Measurements from ENCODE around the gene GATAD2A.
A peak's percentile ranks its signal among the peaks of the same experiment; 100 is the strongest.

The GATAD2A gene

GRCh38 chr19:19432732-19433131 is 27.3 kb downstream of the GATAD2A start:
- Histone ChIP-seq H3K9me3 (ENCODE audit: insufficient read depth, low read depth, low read length) (peaks cover 2% of the 10 kb centered on the region), H3K4me1 (ENCODE audit: control insufficient read depth in 1 of 2, insufficient read depth in 2 of 2, low read length in 2 of 2) (peaks cover 0 to 3% of the 10 kb centered on the region in 2 experiments), H3K79me1 (ENCODE audit: low read length) (no peaks in the 10 kb centered on the region), H2BK5ac (ENCODE audit: low read depth, low read length, poor library complexity) (no peak overlapping the region), H3K4me2 (ENCODE audit: low read length) (no peak overlapping the region), H3K27me3 (ENCODE audit: insufficient read depth, low read length) (no peaks in the 10 kb centered on the region), H3K27ac (ENCODE audit: low read depth, low read length) (no peak overlapping the region), H3K4ac (ENCODE audit: low read depth, low read length) (peak overlapping the region; percentile 78), H3K9ac (ENCODE audit: low read length) (no peak overlapping the region), H3K79me2 (ENCODE audit: control insufficient read depth, insufficient read depth, low read length, poor library complexity) (peaks cover 32% of the 10 kb centered on the region), H2BK12ac (ENCODE audit: low read length) (no peak overlapping the region), H2BK120ac (ENCODE audit: insufficient read depth, low read length, poor library complexity) (no peak overlapping the region), H3K4me3 (ENCODE audit: low read depth, low read length) (no peak overlapping the region), H3K23ac (ENCODE audit: low read length) (no peak overlapping the region), H4K91ac (ENCODE audit: low read depth, low read length) (no peak overlapping the region), H4K12ac (ENCODE audit: low read depth, low read length) (no peak overlapping the region), H3K36me3 (ENCODE audit: control insufficient read depth in 1 of 2, insufficient read depth in 2 of 2, low read length in 2 of 2) (peaks cover 15% of the 10 kb centered on the region in 2 experiments), H2AFZ (ENCODE audit: insufficient read depth, low read length, poor library complexity) (no peak overlapping the region), H2AK5ac (ENCODE audit: low read length) (no peak overlapping the region), H3K14ac (ENCODE audit: low read length) (no peak overlapping the region), H3K18ac (ENCODE audit: low read length) (no peak overlapping the region), H4K8ac (ENCODE audit: low read depth, low read length) (no peak overlapping the region)
- DNase-seq = no peak
- no CpG with 5 or more reads among the region's 2 CpGs for WGBS (ENCODE audit: extremely low coverage, insufficient coverage, insufficient read length)

- Histone ChIP-seq H4K8ac (ENCODE audit: low read depth, low read length) (no peak overlapping the region), H3K79me1 (ENCODE audit: low read length) (no peaks in the 10 kb centered on the region), H3K27me3 (ENCODE audit: insufficient read depth, low read length) (no peaks in the 10 kb centered on the region), H4K91ac (ENCODE audit: low read depth, low read length) (no peak overlapping the region), H2AK5ac (ENCODE audit: low read length) (no peak overlapping the region), H2BK5ac (ENCODE audit: low read depth, low read length, poor library complexity) (no peak overlapping the region), H3K9ac (ENCODE audit: low read length) (no peak overlapping the region), H3K9me3 (ENCODE audit: insufficient read depth, low read depth, low read length) (peaks cover 2% of the 10 kb centered on the region), H3K4me3 (ENCODE audit: low read depth, low read length) (no peak overlapping the region), H3K14ac (ENCODE audit: low read length) (no peak overlapping the region), H2AFZ (ENCODE audit: insufficient read depth, low read length, poor library complexity) (no peak overlapping the region), H2BK120ac (ENCODE audit: insufficient read depth, low read length, poor library complexity) (no peak overlapping the region), H3K4me2 (ENCODE audit: low read length) (no peak overlapping the region), H3K18ac (ENCODE audit: low read length) (no peak overlapping the region), H4K12ac (ENCODE audit: low read depth, low read length) (no peak overlapping the region), H3K4ac (ENCODE audit: low read depth, low read length) (peak overlapping the region; percentile 32), H3K27ac (ENCODE audit: low read depth, low read length) (no peak overlapping the region), H3K4me1 (ENCODE audit: control insufficient read depth in 1 of 2, insufficient read depth in 2 of 2, low read length in 2 of 2) (peaks cover 0 to 3% of the 10 kb centered on the region in 2 experiments), H2BK12ac (ENCODE audit: low read length) (no peak overlapping the region), H3K79me2 (ENCODE audit: control insufficient read depth, insufficient read depth, low read length, poor library complexity) (peaks cover 27% of the 10 kb centered on the region), H3K23ac (ENCODE audit: low read length) (no peak overlapping the region), H3K36me3 (ENCODE audit: control insufficient read depth in 1 of 2, insufficient read depth in 2 of 2, low read length in 2 of 2) (peaks cover 12 to 19% of the 10 kb centered on the region in 2 experiments)
- no CpG with 5 or more reads among the region's 3 CpGs for WGBS (ENCODE audit: extremely low coverage, insufficient coverage, insufficient read length)
- DNase-seq = no peak
Observed at GRCh38 chr19:19433666-19434213, 28.3 kb downstream of the GATAD2A start.

- no peaks in the 10 kb centered on the region for H3K79me1 ChIP-seq (ENCODE audit: low read length)
- H2BK12ac ChIP-seq (ENCODE audit: low read length) = no peak overlapping the region
- no peak for DNase-seq
- H3K14ac ChIP-seq (ENCODE audit: low read length) = no peak overlapping the region
- peaks cover 0 to 3% of the 10 kb centered on the region in 2 experiments for H3K4me1 ChIP-seq (ENCODE audit: control insufficient read depth in 1 of 2, insufficient read depth in 2 of 2, low read length in 2 of 2)
- no peak overlapping the region for H2AK5ac ChIP-seq (ENCODE audit: low read length)
- WGBS (ENCODE audit: extremely low coverage, insufficient coverage, insufficient read length) = no CpG with 5 or more reads among the region's 8 CpGs
- peak overlapping the region; percentile 46 for H3K4ac ChIP-seq (ENCODE audit: low read depth, low read length)
- no peak overlapping the region for H3K4me2 ChIP-seq (ENCODE audit: low read length)
- no peak overlapping the region for H3K18ac ChIP-seq (ENCODE audit: low read length)
- peaks cover 2% of the 10 kb centered on the region for H3K9me3 ChIP-seq (ENCODE audit: insufficient read depth, low read depth, low read length)
- H4K8ac ChIP-seq (ENCODE audit: low read depth, low read length) = no peak overlapping the region
- peaks cover 23% of the 10 kb centered on the region for H3K79me2 ChIP-seq (ENCODE audit: control insufficient read depth, insufficient read depth, low read length, poor library complexity)
- H4K12ac ChIP-seq (ENCODE audit: low read depth, low read length) = no peak overlapping the region
- no peak overlapping the region for H4K91ac ChIP-seq (ENCODE audit: low read depth, low read length)
- H2BK120ac ChIP-seq (ENCODE audit: insufficient read depth, low read length, poor library complexity) = no peak overlapping the region
- H2BK5ac ChIP-seq (ENCODE audit: low read depth, low read length, poor library complexity) = no peak overlapping the region
- no peak overlapping the region for H3K27ac ChIP-seq (ENCODE audit: low read depth, low read length)
- H2AFZ ChIP-seq (ENCODE audit: insufficient read depth, low read length, poor library complexity) = no peak overlapping the region
- H3K9ac ChIP-seq (ENCODE audit: low read length) = no peak overlapping the region
- no peak overlapping the region for H3K4me3 ChIP-seq (ENCODE audit: low read depth, low read length)
- H3K27me3 ChIP-seq (ENCODE audit: insufficient read depth, low read length) = no peaks in the 10 kb centered on the region
- peaks cover 6 to 18% of the 10 kb centered on the region in 2 experiments for H3K36me3 ChIP-seq (ENCODE audit: control insufficient read depth in 1 of 2, insufficient read depth in 2 of 2, low read length in 2 of 2)
- H3K23ac ChIP-seq (ENCODE audit: low read length) = no peak overlapping the region
Observed at GRCh38 chr19:19434483-19435045, 29.1 kb downstream of the GATAD2A start.

GRCh38 chr19:19436137-19436691 is 30.7 kb downstream of the GATAD2A start:
- Histone ChIP-seq H2AFZ (ENCODE audit: insufficient read depth, low read length, poor library complexity) (no peak overlapping the region), H2BK12ac (ENCODE audit: low read length) (no peak overlapping the region), H4K8ac (ENCODE audit: low read depth, low read length) (no peak overlapping the region), H4K12ac (ENCODE audit: low read depth, low read length) (no peak overlapping the region), H3K14ac (ENCODE audit: low read length) (no peak overlapping the region), H3K4me3 (ENCODE audit: low read depth, low read length) (no peak overlapping the region), H3K23ac (ENCODE audit: low read length) (no peak overlapping the region), H3K4ac (ENCODE audit: low read depth, low read length) (peak overlapping the region; percentile 4), H3K27ac (ENCODE audit: low read depth, low read length) (no peak overlapping the region), H3K18ac (ENCODE audit: low read length) (no peak overlapping the region), H3K27me3 (ENCODE audit: insufficient read depth, low read length) (no peaks in the 10 kb centered on the region), H3K79me1 (ENCODE audit: low read length) (no peaks in the 10 kb centered on the region), H3K36me3 (ENCODE audit: control insufficient read depth in 1 of 2, insufficient read depth in 2 of 2, low read length in 2 of 2) (peaks cover 0 to 18% of the 10 kb centered on the region in 2 experiments), H2BK5ac (ENCODE audit: low read depth, low read length, poor library complexity) (no peak overlapping the region), H3K4me2 (ENCODE audit: low read length) (no peak overlapping the region), H4K91ac (ENCODE audit: low read depth, low read length) (no peak overlapping the region), H2BK120ac (ENCODE audit: insufficient read depth, low read length, poor library complexity) (no peak overlapping the region), H3K4me1 (ENCODE audit: control insufficient read depth in 1 of 2, insufficient read depth in 2 of 2, low read length in 2 of 2) (peaks cover 0 to 3% of the 10 kb centered on the region in 2 experiments), H3K79me2 (ENCODE audit: control insufficient read depth, insufficient read depth, low read length, poor library complexity) (peaks cover 16% of the 10 kb centered on the region), H2AK5ac (ENCODE audit: low read length) (no peak overlapping the region), H3K9me3 (ENCODE audit: insufficient read depth, low read depth, low read length) (peaks cover 2% of the 10 kb centered on the region), H3K9ac (ENCODE audit: low read length) (no peak overlapping the region)
- no CpG with 5 or more reads among the region's 10 CpGs for WGBS (ENCODE audit: extremely low coverage, insufficient coverage, insufficient read length)
- DNase-seq = no peak

All from trophoblast cell (in vitro differentiated cells and primary cell).